Fibroblast of lung (primary cell): ENCODE data around the gene NEDD4.

Experiments used
- CTCF ChIP-seq, 2 donors: IDR thresholded peaks in 1 of 2; conservative IDR thresholded peaks in 1 of 2; 1 replicate in 1 of 2; 2 replicates in 1 of 2; pipeline ENCODE4 v1.5.1; 2011 to 2012; ENCODE audit warnings: low read length in 2 of 2, control low read depth in 1 of 2, inconsistent platforms in 1 of 2, low read depth in 1 of 2, mild to moderate bottlenecking in 1 of 2
- EZH2 ChIP-seq: IDR thresholded peaks from 2 replicates; pipeline ENCODE4 v1.5.1; 2012; ENCODE audit warnings: low read length, control low read depth, mild to moderate bottlenecking; ENCODE audit errors: missing control alignments

GRCh38 chr15:55900019-55900418, 93.4 kb downstream of the NEDD4 start:
- no peak for TF ChIP-seq CTCF (conservative IDR thresholded peaks at IDR 0.05 in 1 of 2, IDR thresholded peaks at IDR 0.05 in 1 of 2; ENCODE audit: low read depth in 1 of 2, low read length in 2 of 2)
- no peak for TF ChIP-seq EZH2
